Endothelial cell of umbilical vein (primary cell): Measurements from ENCODE around the gene MAP4K1. TPM values are rescaled to one million over a fixed set of nuclear protein-coding genes. Genes with fewer than 3 reads are reported as not detected.

Experiments used
- BruUV-seq: library from RNA; stranded (reverse); fragments of 400-500 nt; replicated peaks from 2 replicates; lab custom pipeline; 2021; lab: Mats Ljungman, UMichigan
- CTCF ChIA-PET: fragments of 300-600, 350-600 bp; sonication (Branson Sonifier 250); formaldehyde crosslinking; loops from one replicate; lab custom pipeline; 2021; ENCODE audit warnings: antibody characterized with exemption, inconsistent platforms; lab: Charles Lee
- POLR2A ChIA-PET: fragments of 300-600, 350-600 bp; sonication (Branson Sonifier 250); formaldehyde crosslinking; loops from one replicate; lab custom pipeline; 2021; ENCODE audit warnings: antibody characterized with exemption, inconsistent platforms; lab: Charles Lee
- DNase-seq: peaks from one replicate; pipeline ENCODE4 v3.0.0-alpha.2; 2011; ENCODE audit warnings: low read depth, low spot score
- FAIRE-seq: peaks from 2 replicates; lab custom pipeline; 2011; peaks lifted over from hg19 to GRCh38; lab: Jason Lieb, UNC
- H2AFZ ChIP-seq: 2 replicates; pipeline ENCODE4 v1.6.0; 2012; ENCODE audit warnings: low read depth, low read length, control low read depth, inconsistent platforms
- H3K27ac ChIP-seq: 2 replicates; pipeline ENCODE4 v1.5.1; 2011; ENCODE audit warnings: low read depth, mild to moderate bottlenecking, control low read depth, low read length, moderate library complexity; ENCODE audit not compliant: insufficient read depth
- H3K27me3 ChIP-seq, 2 experiments: 2 replicates each; pipeline versions ENCODE4 v1.6.0 to v1.6.1; 2011; ENCODE audit warnings: low read length in 2 of 2, mixed read lengths in 1 of 2; ENCODE audit not compliant: control insufficient read depth in 2 of 2, insufficient read depth in 2 of 2
- H3K36me3 ChIP-seq, 2 experiments: 2 replicates in 1 of 2; 3 replicates in 1 of 2; pipeline ENCODE4 v1.5.1; 2011; ENCODE audit warnings: low read length in 2 of 2, mild to moderate bottlenecking in 1 of 2, moderate library complexity in 1 of 2; ENCODE audit not compliant: control insufficient read depth in 2 of 2, insufficient read depth in 2 of 2; ENCODE audit errors: extremely low read depth in 1 of 2
- H3K4me1 ChIP-seq: 3 replicates; pipeline ENCODE4 v1.5.1; 2011; ENCODE audit warnings: mild to moderate bottlenecking, low read length; ENCODE audit not compliant: control insufficient read depth, insufficient read depth; ENCODE audit errors: extremely low read depth
- H3K4me2 ChIP-seq: 2 replicates; pipeline ENCODE4 v1.6.1; 2011; ENCODE audit warnings: low read length, control low read depth, mixed read lengths; ENCODE audit not compliant: insufficient read depth
- H3K4me3 ChIP-seq, 3 experiments: fragments of 200-600 bp in 1 of 3; sonication (generic), shearing (Covaris generic) in 1 of 3; replicated peaks in 1 of 3; 2 replicates each; pipeline ENCODE4 v1.5.1; 2011 to 2016; ENCODE audit warnings: control low read depth in 3 of 3, low read length in 3 of 3, mild to moderate bottlenecking in 2 of 3, inconsistent platforms in 1 of 3, low read depth in 1 of 3, moderate library complexity in 1 of 3; ENCODE audit not compliant: insufficient read depth in 1 of 3
- H3K79me2 ChIP-seq: 2 replicates; pipeline ENCODE4 v1.6.0; 2012; ENCODE audit warnings: low read length, inconsistent platforms; ENCODE audit not compliant: control insufficient read depth, insufficient read depth
- H3K9ac ChIP-seq: replicated peaks from 2 replicates; pipeline ENCODE3; 2011; ENCODE audit warnings: low read length, control low read depth; ENCODE audit not compliant: insufficient read depth; ENCODE audit errors: extremely low read depth
- H3K9me1 ChIP-seq: replicated peaks from 3 replicates; pipeline ENCODE4 v1.6.0; 2011; ENCODE audit warnings: mild to moderate bottlenecking, low read length; ENCODE audit not compliant: control insufficient read depth, insufficient read depth; ENCODE audit errors: extremely low read depth
- H3K9me3 ChIP-seq: replicated peaks from 2 replicates; pipeline ENCODE4 v1.5.1; 2012; ENCODE audit warnings: low read length, inconsistent platforms; ENCODE audit not compliant: control insufficient read depth, insufficient read depth
- H4K20me1 ChIP-seq: replicated peaks from 2 replicates; pipeline ENCODE3; 2011; ENCODE audit warnings: mild to moderate bottlenecking, low read length; ENCODE audit not compliant: control insufficient read depth, insufficient read depth; ENCODE audit errors: extremely low read depth
- EZH2 ChIP-seq: IDR thresholded peaks from 2 replicates; pipeline ENCODE4 v1.6.1; 2012; ENCODE audit warnings: borderline replicate concordance, low read depth, mild to moderate bottlenecking, moderate library complexity, low read length, inconsistent platforms; ENCODE audit not compliant: severe bottlenecking
- FOS ChIP-seq: IDR thresholded peaks from 2 replicates; pipeline ENCODE4 v1.6.1; 2011; ENCODE audit warnings: mild to moderate bottlenecking, low read length, moderate library complexity, borderline replicate concordance; ENCODE audit not compliant: insufficient read depth
- GATA2 ChIP-seq: IDR thresholded peaks from 2 replicates; pipeline ENCODE4 v1.7.0; 2011; ENCODE audit warnings: low read depth, mild to moderate bottlenecking, moderate library complexity, mixed read lengths, low read length; ENCODE audit not compliant: insufficient read length, insufficient read depth
- JUN ChIP-seq: IDR thresholded peaks from 2 replicates; pipeline ENCODE4 v1.6.1; 2011; ENCODE audit warnings: borderline replicate concordance, low read depth; ENCODE audit not compliant: insufficient read length, insufficient read depth
- MYC ChIP-seq: IDR thresholded peaks from one replicate; pipeline ENCODE4 v1.6.1; 2011; ENCODE audit warnings: mild to moderate bottlenecking, low read depth, low read length
- POLR2A ChIP-seq: IDR thresholded peaks from 2 replicates; pipeline ENCODE4 v1.6.1; 2012; ENCODE audit warnings: low read depth, mild to moderate bottlenecking, control low read depth, low read length
- POLR2AphosphoS5 ChIP-seq: IDR thresholded peaks from 2 replicates; pipeline ENCODE4 v1.6.1; 2012; ENCODE audit warnings: low read depth, mild to moderate bottlenecking, control low read depth, low read length, moderate library complexity; ENCODE audit not compliant: insufficient read depth
- dilution Hi-C: fragments of 300-500 bp; cut with MboI; formaldehyde crosslinking; loops from one replicate; pipeline ENCODE4 v1.15.0; 2019; ENCODE audit warnings: low sequenced_read_pairs; ENCODE audit not compliant: extremely low pct_ligation_motif_present
- intact Hi-C: fragments of 100-400 bp; cut with micrococcal nuclease; formaldehyde crosslinking; loops from one replicate; pipeline ENCODE4 v1.10.0; 2022
- polyA plus RNA-seq, 4 experiments: library from polyadenylated mRNA; depleted of rRNA in 3 of 4; stranded (reverse) in 3 of 4; unstranded in 1 of 4; fragments of >200 nt; gene quantifications; 2 replicates each; pipeline versions ENCODE4 v1.2.1 to v1.2.3, GENCODE V29; 2011 to 2012; ENCODE audit warnings: missing spikeins in 1 of 4
- total RNA-seq: library from RNA; stranded (reverse); gene quantifications from 2 replicates; pipeline ENCODE4 v1.2.3, GENCODE V29; 2021
- TF ChIP-seq, protein P1 (sequence below), 2 donors: IDR thresholded peaks; 1 replicate in 1 of 2; 2 replicates in 1 of 2; pipeline ENCODE4 v1.5.1; 2011; ENCODE audit warnings: low read length in 2 of 2, mild to moderate bottlenecking in 2 of 2, moderate library complexity in 2 of 2, control low read depth in 1 of 2, inconsistent platforms in 1 of 2, low read depth in 1 of 2; ENCODE audit not compliant: insufficient read depth in 1 of 2; ENCODE audit errors: extremely low read depth in 1 of 2
- TF ChIP-seq, protein P2 (sequence below): IDR thresholded peaks from 2 replicates; pipeline ENCODE4 v1.6.1; 2011; ENCODE audit not compliant: insufficient read depth, insufficient read length

MAP4K1 gene
- total and polyA plus RNA-seq, 2 donors (not counting 3 experiments of a cell fraction or from before 2014, with no cell fraction given): 0.12 to 1.6 TPM

DNA sequence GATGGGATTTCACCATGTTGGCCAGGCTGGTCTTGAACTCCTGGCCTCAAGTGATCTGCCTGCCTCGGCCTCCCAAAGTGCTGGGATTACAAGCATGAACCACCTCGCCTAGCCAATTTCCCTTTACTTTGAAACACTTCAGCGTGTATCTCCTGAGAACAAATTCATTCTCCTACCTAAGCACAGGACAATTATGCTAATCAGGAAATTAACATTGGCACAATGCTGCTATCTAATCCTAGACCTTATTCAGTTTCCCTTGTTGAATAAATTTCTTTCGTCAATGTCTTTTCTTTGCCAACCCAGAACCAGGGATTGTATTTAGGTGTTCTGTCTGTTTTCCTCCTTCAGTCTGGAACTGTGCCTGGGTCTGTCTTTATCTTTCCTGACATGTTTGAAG lies 67.8 kb downstream of the MAP4K1 start:
- Histone ChIP-seq H3K27ac (no peak overlapping the region), H2AFZ (no peak overlapping the region), H3K27me3 (no peaks in the 10 kb centered on the region), H3K4me2 (no peak overlapping the region), H3K9me1 (no peaks in the 10 kb centered on the region), H4K20me1 (no peaks in the 10 kb centered on the region), H3K79me2 (no peaks in the 10 kb centered on the region), H3K9me3 (no peaks in the 10 kb centered on the region), H3K4me1 (no peaks in the 10 kb centered on the region), H3K36me3 (no peaks in the 10 kb centered on the region), H3K9ac (no peak overlapping the region), H3K4me3 (no peak overlapping the region)
- no TSS peak for BruUV-seq
- TF ChIP-seq POLR2AphosphoS5: no peak
- no peak for TF ChIP-seq EZH2
- no peak for TF ChIP-seq JUN
- TF ChIP-seq POLR2A: no peak
- no peak for TF ChIP-seq GATA2
- POLR2A ChIA-PET: interaction anchor here (0.6 kb wide), 1 partner anchor 332 kb away, joined by 3 read pairs; no protein-coding TSS in a partner anchor
- no peak for FAIRE-seq
- no peak for DNase-seq
- intact Hi-C loops: no loop called here
- dilution Hi-C loops: no loop called here
- CTCF ChIA-PET: interaction anchor here (0.6 kb wide), 1 partner anchor 37 kb away, joined by 3 read pairs; no protein-coding TSS in a partner anchor

DNA sequence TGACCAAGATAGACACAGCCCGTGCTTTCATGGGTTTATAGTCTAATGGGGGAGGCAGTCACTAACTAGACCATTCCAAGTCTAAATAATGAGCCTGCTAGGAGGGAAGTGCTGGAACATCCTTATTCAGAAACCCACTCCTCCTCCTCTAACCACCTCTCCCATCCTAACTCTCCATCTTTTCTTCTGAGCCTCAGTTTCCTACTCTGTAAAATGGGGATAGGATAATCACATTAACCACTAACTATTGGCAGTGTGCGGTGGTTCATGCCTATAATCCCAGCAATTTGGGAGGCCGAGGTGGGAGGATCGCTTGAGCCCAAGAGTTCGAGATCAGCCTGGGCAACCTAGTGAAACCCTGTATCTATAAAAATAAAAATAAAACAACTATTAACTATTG lies 68.7 kb downstream of the MAP4K1 start:
- Histone ChIP-seq H2AFZ (no peak overlapping the region), H3K4me2 (no peak overlapping the region), H3K27ac (no peak overlapping the region), H3K4me1 (peaks cover 7% of the 10 kb centered on the region), H4K20me1 (no peaks in the 10 kb centered on the region), H3K36me3 (no peaks in the 10 kb centered on the region), H3K9me3 (no peaks in the 10 kb centered on the region), H3K79me2 (no peaks in the 10 kb centered on the region), H3K27me3 (no peaks in the 10 kb centered on the region), H3K9ac (no peak overlapping the region), H3K4me3 (no peak overlapping the region), H3K9me1 (no peaks in the 10 kb centered on the region)
- dilution Hi-C loops (no loop called here), intact Hi-C loops (no loop called here)
- ChIA-PET CTCF (no interaction called here), POLR2A (no interaction called here)
- FAIRE-seq: no peak
- TF ChIP-seq POLR2A (no peak), MYC (no peak), EZH2 (no peak), POLR2AphosphoS5 (no peak), FOS (no peak), JUN (no peak), GATA2 (no peak)
- TF ChIP-seq, protein P1, sequence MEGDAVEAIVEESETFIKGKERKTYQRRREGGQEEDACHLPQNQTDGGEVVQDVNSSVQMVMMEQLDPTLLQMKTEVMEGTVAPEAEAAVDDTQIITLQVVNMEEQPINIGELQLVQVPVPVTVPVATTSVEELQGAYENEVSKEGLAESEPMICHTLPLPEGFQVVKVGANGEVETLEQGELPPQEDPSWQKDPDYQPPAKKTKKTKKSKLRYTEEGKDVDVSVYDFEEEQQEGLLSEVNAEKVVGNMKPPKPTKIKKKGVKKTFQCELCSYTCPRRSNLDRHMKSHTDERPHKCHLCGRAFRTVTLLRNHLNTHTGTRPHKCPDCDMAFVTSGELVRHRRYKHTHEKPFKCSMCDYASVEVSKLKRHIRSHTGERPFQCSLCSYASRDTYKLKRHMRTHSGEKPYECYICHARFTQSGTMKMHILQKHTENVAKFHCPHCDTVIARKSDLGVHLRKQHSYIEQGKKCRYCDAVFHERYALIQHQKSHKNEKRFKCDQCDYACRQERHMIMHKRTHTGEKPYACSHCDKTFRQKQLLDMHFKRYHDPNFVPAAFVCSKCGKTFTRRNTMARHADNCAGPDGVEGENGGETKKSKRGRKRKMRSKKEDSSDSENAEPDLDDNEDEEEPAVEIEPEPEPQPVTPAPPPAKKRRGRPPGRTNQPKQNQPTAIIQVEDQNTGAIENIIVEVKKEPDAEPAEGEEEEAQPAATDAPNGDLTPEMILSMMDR (IDR thresholded peaks at IDR 0.05; ENCODE audit: extremely low read depth in 1 of 2, insufficient read depth in 1 of 2, low read depth in 1 of 2, low read length in 2 of 2): no peak
- TF ChIP-seq, protein P2, sequence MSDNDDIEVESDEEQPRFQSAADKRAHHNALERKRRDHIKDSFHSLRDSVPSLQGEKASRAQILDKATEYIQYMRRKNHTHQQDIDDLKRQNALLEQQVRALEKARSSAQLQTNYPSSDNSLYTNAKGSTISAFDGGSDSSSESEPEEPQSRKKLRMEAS: no peak
- DNase-seq: no peak
- BruUV-seq: no TSS peak
